ENCODE results near the gene NID1.

Gene NID1

GRCh38 chr1:235984041-235984825 lies 80.7 kb downstream of the NID1 start:
- Histone ChIP-seq H3K27me3 (ENCODE audit: insufficient read depth, poor library complexity, severe bottlenecking) (no peaks in the 10 kb centered on the region), H3K4me3 (replicated peaks; ENCODE audit: insufficient read depth, low read length) (no peak overlapping the region), H3K27ac (replicated peaks) (no peak overlapping the region)
- TF ChIP-seq POLR2AphosphoS5 (IDR thresholded peaks at IDR 0.05; ENCODE audit: low read depth) (no peak), SPI1 (IDR thresholded peaks at IDR 0.05; ENCODE audit: borderline replicate concordance, low read depth) (no peak)
- no peak for DNase-seq (ENCODE audit: low read depth in 1 of 2, low spot score in 1 of 2)

- H3K27ac ChIP-seq (replicated peaks) = no peak overlapping the region
- no peak overlapping the region for H3K4me3 ChIP-seq (replicated peaks; ENCODE audit: insufficient read depth, low read length)
- DNase-seq (ENCODE audit: low read depth in 1 of 2, low spot score in 1 of 2) = peak; percentile 84 to 86
- peak; percentile 98 for TF ChIP-seq POLR2AphosphoS5 (IDR thresholded peaks at IDR 0.05; ENCODE audit: low read depth)
- TF ChIP-seq REST (IDR thresholded peaks at IDR 0.05; ENCODE audit: insufficient replicate concordance, low read depth) = no peak
- TF ChIP-seq SPI1 (IDR thresholded peaks at IDR 0.05; ENCODE audit: borderline replicate concordance, low read depth) = peak; percentile 56
- no peak for TF ChIP-seq CTCF (IDR thresholded peaks at IDR 0.05; ENCODE audit: insufficient read depth, low read length)
- no peak for TF ChIP-seq GABPA (IDR thresholded peaks at IDR 0.05; ENCODE audit: low read depth)
- H3K27me3 ChIP-seq (ENCODE audit: insufficient read depth, poor library complexity, severe bottlenecking) = no peaks in the 10 kb centered on the region
Measured at GRCh38 chr1:235980976-235981375, 83.9 kb downstream of the NID1 start.

GRCh38 chr1:235979716-235980333 lies 85.1 kb downstream of the NID1 start:
- H3K4me3 ChIP-seq (replicated peaks; ENCODE audit: insufficient read depth, low read length) = no peak overlapping the region
- no peak overlapping the region for H3K27ac ChIP-seq (replicated peaks)
- TF ChIP-seq POLR2AphosphoS5 (IDR thresholded peaks at IDR 0.05; ENCODE audit: low read depth) (no peak), CTCF (IDR thresholded peaks at IDR 0.05; ENCODE audit: insufficient read depth, low read length) (no peak), REST (IDR thresholded peaks at IDR 0.05; ENCODE audit: insufficient replicate concordance, low read depth) (no peak), GABPA (IDR thresholded peaks at IDR 0.05; ENCODE audit: low read depth) (no peak), SPI1 (IDR thresholded peaks at IDR 0.05; ENCODE audit: borderline replicate concordance, low read depth) (no peak)
- no peaks in the 10 kb centered on the region for H3K27me3 ChIP-seq (ENCODE audit: insufficient read depth, poor library complexity, severe bottlenecking)
- DNase-seq (ENCODE audit: low read depth in 1 of 2, low spot score in 1 of 2) = no peak

- Histone ChIP-seq H3K4me3 (replicated peaks; ENCODE audit: insufficient read depth, low read length) (no peak overlapping the region), H3K27me3 (ENCODE audit: insufficient read depth, poor library complexity, severe bottlenecking) (no peaks in the 10 kb centered on the region), H3K27ac (replicated peaks) (no peak overlapping the region)
- DNase-seq (ENCODE audit: low read depth in 1 of 2, low spot score in 1 of 2) = no peak
- TF ChIP-seq SPI1 (IDR thresholded peaks at IDR 0.05; ENCODE audit: borderline replicate concordance, low read depth) (no peak), GABPA (IDR thresholded peaks at IDR 0.05; ENCODE audit: low read depth) (no peak), REST (IDR thresholded peaks at IDR 0.05; ENCODE audit: insufficient replicate concordance, low read depth) (no peak), CTCF (IDR thresholded peaks at IDR 0.05; ENCODE audit: insufficient read depth, low read length) (no peak), POLR2AphosphoS5 (IDR thresholded peaks at IDR 0.05; ENCODE audit: low read depth) (no peak)
Measured at GRCh38 chr1:235979176-235979575, 85.7 kb downstream of the NID1 start.

Data from HL-60 (cell line).